Right lobe of liver (tissue), 4 donors: ENCODE measurements around the gene PFKM.

Experiments
- POLR2A ChIP-seq: fragments of 450-650 bp; IDR thresholded peaks from one replicate; pipeline ENCODE4 v1.6.1; 2017; ENCODE audit warnings: antibody characterized with exemption, mild to moderate bottlenecking
- TF ChIP-seq, protein P1 (sequence below), 4 donors: fragments of 200-600 bp in 3 of 4; fragments of 450-650 bp in 1 of 4; IDR thresholded peaks; one replicate each; pipeline versions ENCODE4 v1.5.1 to v1.8.0; 2016 to 2022; ENCODE audit warnings: antibody characterized with exemption in 4 of 4, mild to moderate bottlenecking in 2 of 4
- donor health status: DM: no; HTN: no; CAD: no.
- donor health status: DM: no; HTN: no; CAD: no.
- donor health status: DM: no; HTN: yes; CAD: no.

DNA sequence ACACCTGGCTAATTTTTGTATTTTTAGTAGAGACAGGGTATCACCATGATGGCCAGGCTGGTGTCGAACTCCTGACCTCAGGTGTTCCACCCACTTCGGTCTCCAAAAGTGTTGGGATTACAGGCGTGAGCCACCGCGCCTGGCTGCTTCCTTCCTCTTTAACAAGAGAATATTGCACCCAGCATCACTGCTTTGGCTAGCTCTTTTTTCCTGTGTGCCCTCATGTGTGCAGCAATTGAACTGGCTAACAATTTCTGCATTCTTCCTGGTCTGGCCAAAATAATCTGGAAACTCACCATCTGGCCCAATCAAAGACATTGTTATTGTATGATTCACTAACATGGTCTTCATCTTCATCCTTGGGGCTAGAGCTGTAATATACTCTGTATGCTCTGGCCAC is 40.9 kb downstream of the PFKM start:
- TF ChIP-seq, protein P1, sequence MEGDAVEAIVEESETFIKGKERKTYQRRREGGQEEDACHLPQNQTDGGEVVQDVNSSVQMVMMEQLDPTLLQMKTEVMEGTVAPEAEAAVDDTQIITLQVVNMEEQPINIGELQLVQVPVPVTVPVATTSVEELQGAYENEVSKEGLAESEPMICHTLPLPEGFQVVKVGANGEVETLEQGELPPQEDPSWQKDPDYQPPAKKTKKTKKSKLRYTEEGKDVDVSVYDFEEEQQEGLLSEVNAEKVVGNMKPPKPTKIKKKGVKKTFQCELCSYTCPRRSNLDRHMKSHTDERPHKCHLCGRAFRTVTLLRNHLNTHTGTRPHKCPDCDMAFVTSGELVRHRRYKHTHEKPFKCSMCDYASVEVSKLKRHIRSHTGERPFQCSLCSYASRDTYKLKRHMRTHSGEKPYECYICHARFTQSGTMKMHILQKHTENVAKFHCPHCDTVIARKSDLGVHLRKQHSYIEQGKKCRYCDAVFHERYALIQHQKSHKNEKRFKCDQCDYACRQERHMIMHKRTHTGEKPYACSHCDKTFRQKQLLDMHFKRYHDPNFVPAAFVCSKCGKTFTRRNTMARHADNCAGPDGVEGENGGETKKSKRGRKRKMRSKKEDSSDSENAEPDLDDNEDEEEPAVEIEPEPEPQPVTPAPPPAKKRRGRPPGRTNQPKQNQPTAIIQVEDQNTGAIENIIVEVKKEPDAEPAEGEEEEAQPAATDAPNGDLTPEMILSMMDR (IDR thresholded peaks at IDR 0.05): no peak
- no peak for TF ChIP-seq POLR2A
